Measurements from ENCODE around the gene TTC5.
"Not testable (repeated sequence)": the region's sequence is repeated elsewhere in the genome, so short reads cannot be mapped to it uniquely, and the experiment has no call there.

TTC5 gene, protein sequence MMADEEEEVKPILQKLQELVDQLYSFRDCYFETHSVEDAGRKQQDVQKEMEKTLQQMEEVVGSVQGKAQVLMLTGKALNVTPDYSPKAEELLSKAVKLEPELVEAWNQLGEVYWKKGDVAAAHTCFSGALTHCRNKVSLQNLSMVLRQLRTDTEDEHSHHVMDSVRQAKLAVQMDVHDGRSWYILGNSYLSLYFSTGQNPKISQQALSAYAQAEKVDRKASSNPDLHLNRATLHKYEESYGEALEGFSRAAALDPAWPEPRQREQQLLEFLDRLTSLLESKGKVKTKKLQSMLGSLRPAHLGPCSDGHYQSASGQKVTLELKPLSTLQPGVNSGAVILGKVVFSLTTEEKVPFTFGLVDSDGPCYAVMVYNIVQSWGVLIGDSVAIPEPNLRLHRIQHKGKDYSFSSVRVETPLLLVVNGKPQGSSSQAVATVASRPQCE

DNA sequence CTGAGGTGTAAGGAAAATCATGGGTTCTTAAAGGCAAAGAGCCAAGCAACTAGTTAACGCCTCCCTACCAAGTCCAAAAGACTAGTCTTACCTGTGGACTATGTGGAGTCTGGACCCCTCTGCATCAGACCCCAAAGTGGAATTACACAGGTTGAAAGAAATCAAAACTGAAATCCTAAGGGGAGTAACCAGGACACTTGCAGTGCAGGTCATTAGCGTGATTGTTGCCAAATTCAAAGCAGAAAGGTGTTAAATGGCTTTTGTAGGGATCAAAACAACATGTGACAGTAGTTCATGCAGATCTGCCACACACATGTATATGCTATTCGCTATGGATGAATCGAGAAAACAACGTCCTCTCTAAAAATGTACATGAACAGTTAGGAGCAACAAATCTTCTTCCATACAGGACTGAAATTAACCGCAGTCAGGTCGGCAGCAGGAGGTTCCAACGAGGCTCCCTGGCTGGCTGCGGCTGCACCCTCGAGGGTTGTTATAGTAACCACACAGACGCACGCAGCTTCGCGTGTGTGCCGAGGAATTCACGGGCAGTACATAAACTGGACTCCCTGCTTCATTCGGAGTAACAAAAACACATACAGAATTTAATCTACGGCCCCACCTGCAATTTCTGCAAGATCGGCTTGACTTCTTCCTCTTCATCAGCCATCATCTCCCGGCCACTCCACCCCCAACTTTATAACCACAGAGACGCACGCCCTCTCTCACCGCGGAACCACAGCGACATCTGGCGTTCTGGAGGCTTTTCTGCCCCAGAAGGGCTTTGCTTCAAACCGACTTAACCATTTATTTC is at the start of gene TTC5:
Gene TTC5, minus strand, starts transcription at position 687 of the 814 bp plus-strand sequence. Its CDS starts 14 bp downstream, at position 673.
- DNase-seq (ENCODE audit: low spot score), result peak; percentile 85

DNA sequence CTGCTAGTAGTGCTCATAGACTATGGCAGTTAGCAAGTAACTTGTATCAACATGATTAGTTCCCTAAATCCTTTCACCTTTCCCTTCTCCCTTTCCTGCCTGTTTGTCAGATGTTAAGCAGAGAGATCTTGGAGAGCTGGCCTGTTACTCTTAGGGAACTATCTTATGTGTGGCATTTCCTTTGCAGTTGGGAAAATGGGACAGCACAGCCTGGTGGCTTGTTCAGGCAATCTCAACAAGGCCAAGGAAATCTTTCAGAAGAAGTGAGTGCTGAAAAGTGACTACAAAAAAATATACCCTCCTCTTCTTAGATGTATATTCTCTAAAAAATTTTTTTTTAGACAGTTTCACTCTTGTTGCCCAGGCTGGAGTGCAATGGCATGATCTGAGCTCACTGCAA is 45.1 kb upstream of the TTC5 start:
- no peak for DNase-seq (ENCODE audit: low spot score)

- DNase-seq (ENCODE audit: low spot score), result no peak
Observed at GRCh38 chr14:20350282-20350681, 44.5 kb upstream of the TTC5 start.

- no peak for DNase-seq (ENCODE audit: low spot score)
Observed at GRCh38 chr14:20347747-20348146, 42.0 kb upstream of the TTC5 start.

- no peak for DNase-seq (ENCODE audit: low spot score)
Observed at GRCh38 chr14:20346713-20347112, 41.0 kb upstream of the TTC5 start.

GRCh38 chr14:20345366-20345765 is 39.6 kb upstream of the TTC5 start:
- no peak for DNase-seq (ENCODE audit: low spot score)

- no peak for DNase-seq (ENCODE audit: low spot score)
Observed at GRCh38 chr14:20343862-20344220, 38.1 kb upstream of the TTC5 start.

DNA sequence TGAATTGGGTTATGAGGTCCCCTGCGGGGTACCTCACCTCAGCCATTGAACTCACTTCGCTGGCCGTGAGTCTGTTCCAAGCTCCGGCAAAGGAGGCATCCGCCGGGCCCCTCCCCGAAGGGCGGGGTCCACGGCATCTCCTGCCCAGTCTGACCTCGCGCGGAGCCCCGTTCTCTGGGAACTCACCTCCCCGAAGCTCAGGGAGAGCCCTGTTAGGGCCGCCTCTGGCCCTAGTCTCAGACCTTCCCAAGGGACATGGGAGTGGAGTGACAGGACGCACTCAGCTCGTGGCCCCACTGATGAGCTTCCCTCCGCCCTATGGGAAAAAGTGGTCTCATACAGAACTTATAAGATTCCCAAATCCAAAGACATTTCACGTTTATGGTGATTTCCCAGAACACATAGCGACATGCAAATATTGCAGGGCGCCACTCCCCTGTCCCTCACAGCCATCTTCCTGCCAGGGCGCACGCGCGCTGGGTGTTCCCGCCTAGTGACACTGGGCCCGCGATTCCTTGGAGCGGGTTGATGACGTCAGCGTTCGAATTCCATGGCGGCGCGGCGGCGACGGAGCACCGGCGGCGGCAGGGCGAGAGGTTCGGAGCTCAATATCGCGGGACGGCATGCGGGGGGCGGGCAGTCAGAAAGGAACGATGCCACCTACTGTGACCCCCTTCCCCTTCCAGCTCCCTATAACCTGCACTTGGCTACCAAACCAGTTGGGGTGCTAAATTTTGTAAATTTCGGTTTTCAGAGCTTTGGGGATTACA is 37.5 kb upstream of the TTC5 start, which contains the start of gene PARP2:
Gene PARP2, plus strand, starts transcription at position 544 of the 770 bp plus-strand sequence. Its CDS starts 7 bp downstream, at position 551.
- DNase-seq (ENCODE audit: low spot score), result peak; percentile 88

- no peak for DNase-seq (ENCODE audit: low spot score)
Observed at GRCh38 chr14:20341646-20342045, 35.9 kb upstream of the TTC5 start.

DNA sequence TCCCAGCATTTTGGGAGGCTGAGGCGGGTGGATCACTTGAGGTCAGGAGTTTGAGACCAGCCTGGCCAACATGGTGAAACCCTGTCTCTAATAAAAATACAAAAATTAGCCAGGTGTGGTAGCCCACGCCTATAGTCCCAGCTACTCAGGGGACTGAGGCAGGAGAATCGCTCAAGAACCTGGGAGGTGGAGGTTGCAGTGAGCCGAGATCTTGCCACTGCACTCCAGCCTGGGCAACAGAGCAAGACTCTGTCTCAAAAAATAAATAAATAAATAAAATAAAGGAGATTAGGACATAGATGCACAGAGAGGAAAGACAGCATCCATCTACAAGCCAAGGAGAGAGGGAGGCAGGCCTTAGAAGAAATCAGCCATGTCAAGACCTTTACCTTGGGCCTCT is 35.3 kb upstream of the TTC5 start:
- DNase-seq (ENCODE audit: low spot score), result not testable (repeated sequence)

- DNase-seq (ENCODE audit: low spot score), result no peak
Observed at GRCh38 chr14:20334017-20334416, 28.3 kb upstream of the TTC5 start.

DNA sequence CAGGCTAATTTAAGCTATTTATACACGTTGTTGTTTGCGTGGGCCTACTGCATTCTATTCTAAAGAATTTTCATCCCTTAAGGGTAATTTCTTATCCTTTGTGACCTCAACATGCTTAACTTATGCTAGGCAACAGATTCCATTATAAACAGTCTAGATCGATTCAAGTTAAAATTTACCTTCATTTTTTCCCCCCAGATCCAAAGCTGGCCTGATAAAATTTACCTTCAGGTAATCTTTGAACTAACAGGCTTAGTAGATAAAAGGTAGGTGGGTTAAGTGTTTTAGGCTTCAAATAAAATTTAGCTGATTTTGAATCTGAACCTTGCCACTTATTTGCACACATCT is 27.7 kb upstream of the TTC5 start:
- no peak for DNase-seq (ENCODE audit: low spot score)

GRCh38 chr14:20332788-20333493 is 27.2 kb upstream of the TTC5 start, which contains the start of gene CCNB1IP1:
TSS of gene CCNB1IP1 (minus strand) at chr14:20333279. CDS start at chr14:20316523, 16,756 bp downstream.
- peak; percentile 74 for DNase-seq (ENCODE audit: low spot score)

DNA sequence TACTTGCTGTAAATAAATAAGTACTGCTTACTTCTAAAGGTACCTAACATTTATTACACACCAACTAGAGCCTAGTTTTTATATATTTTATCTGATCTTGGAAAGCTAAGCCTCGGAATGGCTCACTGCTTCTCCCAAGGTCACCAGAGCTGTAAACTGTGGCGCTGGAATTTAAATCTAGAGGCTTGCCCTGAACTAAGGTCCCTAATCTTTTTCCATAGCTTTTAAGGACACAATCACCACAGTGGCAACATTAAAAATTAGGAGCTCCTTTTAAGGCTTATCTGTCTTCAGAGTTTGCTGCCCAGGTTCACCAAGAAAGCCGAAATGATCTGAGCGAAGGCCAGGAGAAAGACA is 26.7 kb upstream of the TTC5 start:
- DNase-seq (ENCODE audit: low spot score), result no peak

GRCh38 chr14:20331053-20331613 is 25.4 kb upstream of the TTC5 start:
- no peak for DNase-seq (ENCODE audit: low spot score)

DNA sequence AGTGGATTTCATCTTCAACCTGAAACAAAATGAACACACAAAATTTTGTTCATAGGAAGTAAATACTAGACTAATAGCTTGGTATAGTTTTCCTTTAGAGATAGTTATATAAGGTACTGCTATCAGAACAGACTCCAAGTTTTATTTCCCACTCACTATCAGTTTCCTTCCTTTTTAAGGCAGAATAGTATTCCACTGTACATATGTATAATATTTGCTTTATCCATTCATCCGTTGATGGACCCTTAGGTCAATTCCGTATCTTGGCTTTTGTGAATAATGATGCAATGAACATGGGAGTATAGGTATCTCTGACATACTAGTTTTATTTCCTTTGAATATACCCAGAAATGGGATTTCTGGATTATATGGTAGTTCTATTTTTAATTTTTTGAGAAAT is 23.6 kb upstream of the TTC5 start:
- DNase-seq (ENCODE audit: low spot score), result no peak

DNA sequence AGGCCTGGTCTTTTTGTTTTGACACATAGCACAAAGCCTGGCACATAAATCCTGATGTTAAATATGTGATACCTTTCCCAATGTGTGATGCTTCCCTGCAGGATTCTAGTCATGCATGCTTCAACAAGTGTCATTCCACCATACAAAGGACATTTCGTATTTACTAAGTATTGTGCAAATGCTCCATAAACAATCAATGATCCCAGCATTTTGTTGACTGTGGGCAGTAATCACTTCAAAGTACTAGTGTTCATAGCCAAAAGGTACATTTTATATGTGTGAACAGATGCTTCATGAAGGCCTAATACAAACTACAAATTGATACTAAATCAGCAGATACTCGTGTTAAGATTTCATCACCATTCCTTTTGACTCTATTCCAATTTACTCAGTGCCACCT is 23.0 kb upstream of the TTC5 start:
- DNase-seq (ENCODE audit: low spot score), result no peak

- DNase-seq (ENCODE audit: low spot score), result peak; percentile 66
Observed at GRCh38 chr14:20327005-20327869, 21.5 kb upstream of the TTC5 start.

DNA sequence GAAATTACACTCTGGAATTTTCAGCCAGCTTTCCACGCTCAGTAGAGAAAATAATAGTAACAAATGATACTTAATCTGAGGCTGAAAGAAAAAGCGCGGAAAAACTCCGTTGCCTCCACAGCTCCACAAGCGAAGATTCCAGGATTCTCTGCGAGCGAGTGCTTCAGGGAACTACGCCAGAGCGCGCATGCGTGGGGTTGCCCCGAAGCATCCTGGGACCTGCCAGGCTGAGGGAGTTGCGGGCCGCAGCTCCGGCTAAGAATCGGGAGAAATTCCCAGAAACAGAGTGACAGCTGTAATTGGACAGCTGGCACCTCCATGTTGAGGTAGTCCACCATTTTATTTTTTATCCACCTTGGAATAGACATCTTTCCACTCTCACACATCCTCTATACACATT is 12.0 kb upstream of the TTC5 start:
- DNase-seq (ENCODE audit: low spot score), result no peak

GRCh38 chr14:20314026-20314425 is 8.3 kb upstream of the TTC5 start:
- DNase-seq (ENCODE audit: low spot score), result no peak

DNA sequence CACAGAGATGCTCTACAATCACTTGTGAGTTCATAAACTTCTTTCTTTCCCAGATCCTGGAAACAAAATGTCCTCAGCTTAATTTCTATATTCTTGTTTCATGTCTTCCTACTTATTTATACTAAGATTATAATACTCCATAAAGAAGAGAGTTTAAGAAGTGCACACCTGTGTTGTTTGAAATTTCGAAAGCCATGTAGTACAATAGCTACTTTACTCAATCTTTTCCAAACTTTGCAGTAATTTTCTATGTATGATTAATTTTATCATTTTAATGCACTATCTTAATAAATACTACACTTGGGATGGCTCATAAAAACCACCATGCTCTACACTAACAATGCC is 300 bp upstream of the TTC5 start:
- DNase-seq (ENCODE audit: low spot score), result no peak

Measured in CD4-positive, alpha-beta T cell treated with Interleukin-6 at 100 ng/mL for 8 hours (primary cell).